Lower leg skin (tissue), 3 donors: ENCODE results near the gene B3GNT4.

Experiments used
- CTCF ChIP-seq, 3 donors: fragments of 450-650 bp; IDR thresholded peaks; one replicate each; pipeline ENCODE4 v1.5.1; 2016; ENCODE audit warnings: antibody characterized with exemption in 3 of 3, mild to moderate bottlenecking in 3 of 3, moderate library complexity in 2 of 3
- POLR2A ChIP-seq, 2 donors: fragments of 450-650 bp; IDR thresholded peaks; one replicate each; pipeline ENCODE4 v1.6.1; 2016 to 2017; ENCODE audit warnings: antibody characterized with exemption in 2 of 2, mild to moderate bottlenecking in 1 of 2, moderate library complexity in 1 of 2

GRCh38 chr12:122171399-122171798 is 32.1 kb upstream of the B3GNT4 start:
- no peak for TF ChIP-seq CTCF (IDR thresholded peaks at IDR 0.05)
- no peak for TF ChIP-seq POLR2A (IDR thresholded peaks at IDR 0.05)
